ENCODE results near the gene ZBTB7C.
"Not testable (repeated sequence)": the region's sequence is repeated elsewhere in the genome, so short reads cannot be mapped to it uniquely, and the experiment has no call there.

ZBTB7C gene

DNA sequence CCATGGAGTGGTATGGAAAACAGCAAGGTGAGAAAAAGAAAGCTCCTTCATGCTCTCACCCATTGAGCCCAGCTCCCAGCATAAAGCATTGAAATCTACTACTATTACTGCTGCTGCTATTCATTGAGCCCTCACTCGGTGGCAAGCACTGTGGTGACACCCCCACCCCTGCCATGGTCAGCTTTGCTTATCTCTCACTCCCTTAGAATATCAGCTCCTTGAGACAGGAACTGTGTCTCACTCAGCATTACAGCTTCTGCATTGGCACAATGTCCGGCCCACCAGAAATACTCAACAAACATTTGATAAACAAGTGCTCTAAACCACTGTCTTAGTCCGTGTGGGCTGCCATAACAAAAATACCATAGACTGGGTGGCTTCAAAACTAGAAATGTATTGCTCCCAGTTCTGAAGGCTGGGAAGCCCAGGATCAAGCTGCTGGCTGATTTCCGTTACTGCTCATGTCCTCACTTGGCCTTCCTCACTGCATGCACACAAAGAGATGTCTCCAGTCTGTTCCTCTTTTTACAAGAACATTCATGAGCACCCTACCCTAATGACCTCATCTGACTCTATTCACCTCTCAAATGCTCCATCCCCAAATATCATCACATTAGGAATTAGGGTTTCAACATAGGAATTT is 116.3 kb downstream of the ZBTB7C start:
- no peak overlapping the region for H3K27ac ChIP-seq (ENCODE audit: low read depth, low read length)
- H3K9ac ChIP-seq (ENCODE audit: low read depth in 1 of 2, low read length in 2 of 2): no peak overlapping the region
- H3K27me3 ChIP-seq (ENCODE audit: control insufficient read depth in 1 of 2, insufficient read depth in 2 of 2, low read length in 2 of 2): no peaks in the 10 kb centered on the region
- no peak overlapping the region for H3K4me3 ChIP-seq (ENCODE audit: low read depth in 1 of 2, low read length in 2 of 2)
- H3K9me3 ChIP-seq (ENCODE audit: control insufficient read depth in 1 of 2, low read length in 2 of 2): no peaks in the 10 kb centered on the region
- H3K36me3 ChIP-seq (ENCODE audit: control insufficient read depth in 1 of 2, insufficient read depth in 2 of 2, low read length in 2 of 2): no peaks in the 10 kb centered on the region
- no peaks in the 10 kb centered on the region for H3K4me1 ChIP-seq (ENCODE audit: control insufficient read depth in 1 of 2, insufficient read depth in 2 of 2, low read length in 2 of 2)

DNA sequence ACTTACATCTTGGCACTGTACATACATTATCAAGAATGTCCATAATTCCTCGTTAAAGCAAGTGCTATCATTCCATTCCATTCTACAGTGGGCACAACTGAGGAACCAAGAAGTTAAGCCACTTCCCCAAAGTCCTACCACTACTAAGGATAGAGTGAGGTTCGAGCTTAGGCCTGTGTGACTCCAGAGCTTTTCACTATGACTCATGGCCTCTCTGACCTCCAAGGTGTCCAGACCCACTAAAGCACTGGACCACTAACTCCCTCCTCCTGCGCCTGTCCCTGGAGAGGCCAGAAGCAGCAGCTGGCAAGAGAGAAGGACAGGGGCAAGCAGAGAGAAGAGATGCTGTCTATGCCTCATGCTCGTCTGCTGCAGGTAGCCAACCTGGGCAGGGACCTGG is 117.0 kb downstream of the ZBTB7C start:
- Histone ChIP-seq H3K9me3 (ENCODE audit: control insufficient read depth in 1 of 2, low read length in 2 of 2) (no peaks in the 10 kb centered on the region), H3K27ac (ENCODE audit: low read depth, low read length) (no peak overlapping the region), H3K4me3 (ENCODE audit: low read depth in 1 of 2, low read length in 2 of 2) (no peak overlapping the region), H3K9ac (ENCODE audit: low read depth in 1 of 2, low read length in 2 of 2) (no peak overlapping the region), H3K4me1 (ENCODE audit: control insufficient read depth in 1 of 2, insufficient read depth in 2 of 2, low read length in 2 of 2) (no peaks in the 10 kb centered on the region), H3K27me3 (ENCODE audit: control insufficient read depth in 1 of 2, insufficient read depth in 2 of 2, low read length in 2 of 2) (no peaks in the 10 kb centered on the region), H3K36me3 (ENCODE audit: control insufficient read depth in 1 of 2, insufficient read depth in 2 of 2, low read length in 2 of 2) (no peaks in the 10 kb centered on the region)

DNA sequence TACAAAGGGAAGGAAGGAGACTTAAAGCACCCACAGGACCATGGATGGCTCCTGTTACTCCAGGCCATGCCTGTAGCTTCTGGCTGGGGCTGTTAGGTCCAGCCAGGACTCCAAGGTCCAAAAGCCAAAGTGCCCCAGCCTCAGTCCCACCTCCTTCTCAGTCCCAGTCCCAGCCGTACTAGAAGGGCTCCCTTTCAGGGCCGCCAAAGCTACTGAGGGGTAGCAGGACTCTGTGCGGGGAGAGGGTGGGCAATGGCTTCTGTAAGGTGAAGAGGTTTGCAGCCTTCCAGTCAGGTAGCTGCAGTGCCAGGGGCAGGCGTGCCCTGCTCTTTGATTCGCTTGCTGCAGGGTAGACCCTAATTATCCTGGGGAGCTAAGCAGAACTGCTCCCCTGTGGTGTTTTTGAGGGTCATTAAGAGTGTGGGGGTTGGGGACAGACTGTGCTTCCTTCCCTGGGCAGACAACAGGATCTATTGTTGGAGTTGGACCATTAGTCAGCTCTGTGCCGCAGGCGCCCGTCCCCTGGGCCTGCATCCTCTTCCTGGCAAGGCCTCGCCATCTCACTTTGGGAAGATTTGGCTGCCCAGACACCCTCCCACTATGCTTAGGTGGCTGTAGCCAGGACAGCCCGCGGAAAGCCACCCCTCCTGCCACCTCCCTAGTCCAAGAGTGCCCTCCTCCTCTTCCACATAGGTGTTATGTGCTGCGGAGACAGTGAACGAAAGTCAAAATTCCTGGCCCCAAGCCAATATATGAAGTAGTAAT is 118.8 kb downstream of the ZBTB7C start:
- Histone ChIP-seq H3K9ac (ENCODE audit: low read depth in 1 of 2, low read length in 2 of 2) (no peak overlapping the region), H3K4me1 (ENCODE audit: control insufficient read depth in 1 of 2, insufficient read depth in 2 of 2, low read length in 2 of 2) (no peaks in the 10 kb centered on the region), H3K27me3 (ENCODE audit: control insufficient read depth in 1 of 2, insufficient read depth in 2 of 2, low read length in 2 of 2) (no peaks in the 10 kb centered on the region), H3K27ac (ENCODE audit: low read depth, low read length) (no peak overlapping the region), H3K9me3 (ENCODE audit: control insufficient read depth in 1 of 2, low read length in 2 of 2) (no peaks in the 10 kb centered on the region), H3K4me3 (ENCODE audit: low read depth in 1 of 2, low read length in 2 of 2) (no peak overlapping the region), H3K36me3 (ENCODE audit: control insufficient read depth in 1 of 2, insufficient read depth in 2 of 2, low read length in 2 of 2) (no peaks in the 10 kb centered on the region)

DNA sequence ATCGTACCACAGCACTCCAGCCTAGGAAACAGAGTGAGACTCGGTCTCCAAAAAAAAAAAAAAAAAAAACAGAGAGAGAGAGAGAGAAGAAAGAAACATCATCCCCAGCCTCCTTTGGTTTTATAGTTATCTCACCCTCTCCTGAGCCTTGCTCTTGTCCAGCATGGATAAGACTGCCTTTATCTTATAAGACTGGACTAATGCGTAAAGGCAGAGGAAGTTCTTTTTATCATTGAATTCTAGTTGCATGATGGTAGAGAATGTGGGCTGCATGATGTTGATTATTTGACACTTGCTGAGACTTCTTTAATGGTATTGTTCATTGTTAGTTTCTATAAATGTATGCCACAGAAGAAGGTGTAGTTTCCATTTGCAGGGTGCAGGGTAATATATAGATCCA is 124.4 kb downstream of the ZBTB7C start:
- Histone ChIP-seq H3K9ac (ENCODE audit: low read depth in 1 of 2, low read length in 2 of 2) (no peak overlapping the region), H3K36me3 (ENCODE audit: control insufficient read depth in 1 of 2, insufficient read depth in 2 of 2, low read length in 2 of 2) (no peaks in the 10 kb centered on the region), H3K4me3 (ENCODE audit: low read depth in 1 of 2, low read length in 2 of 2) (no peak overlapping the region), H3K4me1 (ENCODE audit: control insufficient read depth in 1 of 2, insufficient read depth in 2 of 2, low read length in 2 of 2) (no peaks in the 10 kb centered on the region), H3K27ac (ENCODE audit: low read depth, low read length) (no peak overlapping the region), H3K9me3 (ENCODE audit: control insufficient read depth in 1 of 2, low read length in 2 of 2) (no peaks in the 10 kb centered on the region), H3K27me3 (ENCODE audit: control insufficient read depth in 1 of 2, insufficient read depth in 2 of 2, low read length in 2 of 2) (no peaks in the 10 kb centered on the region)

DNA sequence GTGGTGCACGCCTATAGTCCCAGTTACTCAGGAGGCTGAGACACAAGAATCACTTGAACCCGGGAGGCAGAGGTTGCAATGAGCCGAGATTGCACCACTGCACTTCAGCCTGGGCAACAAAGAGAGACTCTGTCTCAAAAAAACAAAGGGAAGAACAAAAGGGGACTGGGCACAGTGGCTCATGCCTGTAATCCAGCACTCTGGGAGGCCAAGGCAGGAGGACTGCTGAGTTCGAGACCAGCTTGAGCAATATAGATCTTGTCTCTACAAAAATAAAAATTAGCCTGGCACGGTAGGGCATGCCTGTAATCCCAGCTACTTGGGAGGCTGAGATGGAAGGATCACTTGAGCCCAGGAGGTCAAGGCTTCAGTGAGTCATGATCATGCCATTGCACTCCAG is 125.2 kb downstream of the ZBTB7C start:
- H3K36me3 ChIP-seq (ENCODE audit: control insufficient read depth in 1 of 2, insufficient read depth in 2 of 2, low read length in 2 of 2); H3K4me1 ChIP-seq (ENCODE audit: control insufficient read depth in 1 of 2, insufficient read depth in 2 of 2, low read length in 2 of 2); H3K9ac ChIP-seq (ENCODE audit: low read depth in 1 of 2, low read length in 2 of 2); H3K27me3 ChIP-seq (ENCODE audit: control insufficient read depth in 1 of 2, insufficient read depth in 2 of 2, low read length in 2 of 2); H3K4me3 ChIP-seq (ENCODE audit: low read depth in 1 of 2, low read length in 2 of 2); H3K9me3 ChIP-seq (ENCODE audit: control insufficient read depth in 1 of 2, low read length in 2 of 2); H3K27ac ChIP-seq (ENCODE audit: low read depth, low read length): not testable (repeated sequence)

DNA sequence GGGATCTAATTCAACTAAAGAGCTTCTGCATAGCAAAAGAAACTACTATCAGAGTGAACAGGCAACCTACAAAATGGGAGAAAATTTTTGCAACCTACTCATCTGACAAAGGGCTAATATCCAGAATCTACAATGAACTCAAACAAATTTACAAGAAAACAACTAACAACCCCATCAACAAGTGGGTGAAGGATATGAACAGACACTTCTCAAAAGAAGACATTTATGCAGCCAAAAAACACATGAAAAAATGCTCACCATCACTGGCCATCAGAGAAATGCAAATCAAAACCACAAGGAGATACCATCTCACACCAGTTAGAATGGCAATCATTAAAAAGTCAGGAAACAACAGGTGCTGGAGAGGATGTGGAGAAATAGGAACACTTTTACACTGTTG is 127.7 kb downstream of the ZBTB7C start:
- not testable (repeated sequence) for H3K27me3 ChIP-seq (ENCODE audit: control insufficient read depth in 1 of 2, insufficient read depth in 2 of 2, low read length in 2 of 2); H3K27ac ChIP-seq (ENCODE audit: low read depth, low read length); H3K9me3 ChIP-seq (ENCODE audit: control insufficient read depth in 1 of 2, low read length in 2 of 2); H3K4me1 ChIP-seq (ENCODE audit: control insufficient read depth in 1 of 2, insufficient read depth in 2 of 2, low read length in 2 of 2); H3K36me3 ChIP-seq (ENCODE audit: control insufficient read depth in 1 of 2, insufficient read depth in 2 of 2, low read length in 2 of 2); H3K9ac ChIP-seq (ENCODE audit: low read depth in 1 of 2, low read length in 2 of 2); H3K4me3 ChIP-seq (ENCODE audit: low read depth in 1 of 2, low read length in 2 of 2)

DNA sequence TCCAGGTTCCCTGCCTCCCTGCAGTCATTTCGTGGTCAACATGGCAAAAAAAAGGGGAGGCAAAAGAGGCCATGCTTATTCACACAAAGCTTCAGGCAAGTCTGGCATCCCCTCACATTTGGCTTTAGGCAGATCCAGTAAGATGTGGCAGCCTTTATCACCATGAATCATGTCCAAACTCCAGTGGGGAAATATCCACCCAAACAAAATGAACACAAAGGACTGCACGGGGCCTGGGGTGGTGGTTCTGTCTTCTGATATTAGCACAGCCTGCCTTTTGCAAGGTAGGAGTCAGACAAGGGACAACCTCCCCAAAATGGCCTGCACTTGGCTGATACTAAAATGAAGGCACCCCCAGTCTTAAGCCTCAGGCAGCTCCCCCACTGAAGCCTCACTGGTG is 129.9 kb downstream of the ZBTB7C start:
- H3K36me3 ChIP-seq (ENCODE audit: control insufficient read depth in 1 of 2, insufficient read depth in 2 of 2, low read length in 2 of 2): no peaks in the 10 kb centered on the region
- no peaks in the 10 kb centered on the region for H3K27me3 ChIP-seq (ENCODE audit: control insufficient read depth in 1 of 2, insufficient read depth in 2 of 2, low read length in 2 of 2)
- no peak overlapping the region for H3K27ac ChIP-seq (ENCODE audit: low read depth, low read length)
- H3K9me3 ChIP-seq (ENCODE audit: control insufficient read depth in 1 of 2, low read length in 2 of 2): no peaks in the 10 kb centered on the region
- no peaks in the 10 kb centered on the region for H3K4me1 ChIP-seq (ENCODE audit: control insufficient read depth in 1 of 2, insufficient read depth in 2 of 2, low read length in 2 of 2)
- H3K9ac ChIP-seq (ENCODE audit: low read depth in 1 of 2, low read length in 2 of 2): no peak overlapping the region
- H3K4me3 ChIP-seq (ENCODE audit: low read depth in 1 of 2, low read length in 2 of 2): no peak overlapping the region

DNA sequence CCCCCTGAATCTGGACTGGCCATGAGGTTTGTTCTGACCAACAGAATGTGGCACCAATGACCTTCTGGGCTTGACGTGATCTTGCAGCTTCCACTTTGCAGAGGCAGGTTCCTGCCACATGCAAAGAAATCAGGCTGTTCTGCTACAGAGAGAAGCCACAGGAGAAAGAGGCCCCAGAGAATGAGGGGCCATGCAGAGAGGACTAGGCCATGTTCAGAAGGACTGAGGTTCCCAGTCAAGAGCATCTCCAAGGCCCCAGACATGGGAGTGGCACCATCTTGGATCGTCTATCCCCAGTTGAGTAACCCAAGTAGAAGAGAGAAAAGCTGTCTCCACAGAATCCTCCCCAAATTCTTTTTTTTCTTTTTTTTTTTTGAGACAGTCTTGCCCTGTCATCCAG is 131.1 kb downstream of the ZBTB7C start:
- Histone ChIP-seq H3K36me3 (ENCODE audit: control insufficient read depth in 1 of 2, insufficient read depth in 2 of 2, low read length in 2 of 2) (no peaks in the 10 kb centered on the region), H3K27me3 (ENCODE audit: control insufficient read depth in 1 of 2, insufficient read depth in 2 of 2, low read length in 2 of 2) (no peaks in the 10 kb centered on the region), H3K4me3 (ENCODE audit: low read depth in 1 of 2, low read length in 2 of 2) (no peak overlapping the region), H3K9ac (ENCODE audit: low read depth in 1 of 2, low read length in 2 of 2) (no peak overlapping the region), H3K9me3 (ENCODE audit: control insufficient read depth in 1 of 2, low read length in 2 of 2) (no peaks in the 10 kb centered on the region), H3K27ac (ENCODE audit: low read depth, low read length) (no peak overlapping the region), H3K4me1 (ENCODE audit: control insufficient read depth in 1 of 2, insufficient read depth in 2 of 2, low read length in 2 of 2) (no peaks in the 10 kb centered on the region)

DNA sequence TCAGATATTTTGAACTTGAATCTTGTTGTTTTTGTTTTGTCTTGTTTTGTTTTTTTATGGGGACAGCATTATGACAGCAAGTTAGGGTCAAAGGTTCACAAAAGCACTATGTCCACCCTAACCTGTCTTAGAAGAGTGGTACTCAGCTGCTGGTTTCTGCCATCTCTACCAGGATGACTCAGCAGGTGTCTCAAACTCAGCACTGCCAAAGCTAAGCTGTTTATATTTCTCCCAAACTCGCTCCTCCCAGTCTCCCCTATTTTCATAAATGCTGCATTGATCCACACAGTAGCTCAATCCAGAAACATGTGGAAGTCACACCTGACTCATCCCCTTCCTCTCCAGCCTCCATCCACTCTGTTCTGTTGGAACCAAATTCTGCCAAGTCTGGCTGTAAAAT is 134.9 kb downstream of the ZBTB7C start:
- Histone ChIP-seq H3K27me3 (ENCODE audit: control insufficient read depth in 1 of 2, insufficient read depth in 2 of 2, low read length in 2 of 2) (no peaks in the 10 kb centered on the region), H3K9ac (ENCODE audit: low read depth in 1 of 2, low read length in 2 of 2) (no peak overlapping the region), H3K27ac (ENCODE audit: low read depth, low read length) (no peak overlapping the region), H3K36me3 (ENCODE audit: control insufficient read depth in 1 of 2, insufficient read depth in 2 of 2, low read length in 2 of 2) (no peaks in the 10 kb centered on the region), H3K9me3 (ENCODE audit: control insufficient read depth in 1 of 2, low read length in 2 of 2) (no peaks in the 10 kb centered on the region), H3K4me1 (ENCODE audit: control insufficient read depth in 1 of 2, insufficient read depth in 2 of 2, low read length in 2 of 2) (peaks cover 0 to 4% of the 10 kb centered on the region in 2 donors), H3K4me3 (ENCODE audit: low read depth in 1 of 2, low read length in 2 of 2) (no peak overlapping the region)

DNA sequence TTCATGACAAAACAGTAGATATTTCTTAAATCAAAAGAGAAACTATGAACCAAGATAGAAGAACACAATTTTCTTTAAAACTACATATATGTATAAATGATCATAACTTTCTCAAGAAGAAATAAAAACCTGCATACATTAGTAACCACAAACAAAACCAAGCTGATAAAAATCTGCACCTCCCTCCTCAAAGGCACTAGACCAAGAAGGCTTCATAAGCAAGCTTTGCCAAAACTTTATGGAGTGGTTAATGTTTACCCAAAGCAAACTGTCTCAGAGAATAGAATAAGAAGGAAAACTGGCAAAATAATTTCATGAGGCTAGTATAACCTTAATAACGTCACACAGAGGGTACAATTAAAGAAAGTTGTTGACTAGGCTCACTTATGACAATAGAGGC is 138.3 kb downstream of the ZBTB7C start:
- Histone ChIP-seq H3K4me1 (ENCODE audit: control insufficient read depth in 1 of 2, insufficient read depth in 2 of 2, low read length in 2 of 2) (peaks cover 0 to 4% of the 10 kb centered on the region in 2 donors), H3K27ac (ENCODE audit: low read depth, low read length) (no peak overlapping the region), H3K9ac (ENCODE audit: low read depth in 1 of 2, low read length in 2 of 2) (no peak overlapping the region), H3K9me3 (ENCODE audit: control insufficient read depth in 1 of 2, low read length in 2 of 2) (no peaks in the 10 kb centered on the region), H3K36me3 (ENCODE audit: control insufficient read depth in 1 of 2, insufficient read depth in 2 of 2, low read length in 2 of 2) (no peaks in the 10 kb centered on the region), H3K4me3 (ENCODE audit: low read depth in 1 of 2, low read length in 2 of 2) (no peak overlapping the region), H3K27me3 (ENCODE audit: control insufficient read depth in 1 of 2, insufficient read depth in 2 of 2, low read length in 2 of 2) (no peaks in the 10 kb centered on the region)

All from duodenal mucosa (tissue), 2 donors.